HG02759 (cell line): ENCODE data around the gene BTBD9.

Experiments used
- ATAC-seq: cut with Tn5 transposase; IDR thresholded peaks from one replicate; pipeline ENCODE4 v1.9.1; 2021; ENCODE audit warnings: mild to moderate bottlenecking, moderate library complexity; ENCODE audit not compliant: unreplicated experiment

The BTBD9 gene

DNA sequence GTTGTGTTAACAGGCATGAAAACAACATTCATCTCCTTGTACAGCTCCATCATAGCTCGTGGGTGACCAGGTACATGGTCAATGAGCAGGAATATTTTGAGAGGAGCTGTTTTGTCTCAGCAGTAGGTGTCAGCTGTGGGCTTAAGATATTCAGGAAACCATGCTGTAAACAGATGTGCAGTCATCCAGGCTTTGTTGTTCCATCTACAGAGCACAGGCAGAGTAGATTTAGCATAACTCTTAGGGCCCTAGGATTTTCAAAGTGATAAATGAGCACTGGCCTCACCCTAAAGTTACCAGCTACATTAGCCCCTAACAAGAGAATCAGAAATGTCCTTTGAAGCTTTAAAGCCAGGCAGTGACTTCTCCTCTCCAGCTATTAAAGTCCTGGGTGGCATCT is 154.2 kb downstream of the BTBD9 start:
- no peak for ATAC-seq

- ATAC-seq, result no peak
These were observed 155.1 kb downstream of the BTBD9 start for GRCh38 chr6:38484656-38485055.

GRCh38 chr6:38483526-38483925 is 156.2 kb downstream of the BTBD9 start:
- ATAC-seq, result peak; percentile 67

DNA sequence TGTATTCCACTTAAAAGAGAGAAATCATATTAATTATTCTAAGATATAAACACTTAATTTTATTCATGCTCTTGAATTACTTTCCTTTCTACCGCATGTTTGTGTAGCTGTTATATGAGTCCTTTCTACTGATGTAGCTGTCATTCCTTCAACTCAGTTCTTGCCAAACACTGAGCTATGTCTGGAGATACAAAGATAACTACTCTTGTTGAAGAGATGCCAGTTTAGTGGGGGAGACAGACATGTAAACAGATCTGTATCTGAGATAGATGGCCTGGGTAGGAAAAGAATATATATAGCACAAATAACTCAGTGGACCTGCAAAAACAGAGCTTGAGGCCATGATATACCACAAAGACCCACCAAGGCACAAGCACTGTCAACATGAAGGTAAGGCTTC is 157.3 kb downstream of the BTBD9 start:
- no peak for ATAC-seq

- no peak for ATAC-seq
These were observed 157.9 kb downstream of the BTBD9 start for GRCh38 chr6:38481851-38482250.

DNA sequence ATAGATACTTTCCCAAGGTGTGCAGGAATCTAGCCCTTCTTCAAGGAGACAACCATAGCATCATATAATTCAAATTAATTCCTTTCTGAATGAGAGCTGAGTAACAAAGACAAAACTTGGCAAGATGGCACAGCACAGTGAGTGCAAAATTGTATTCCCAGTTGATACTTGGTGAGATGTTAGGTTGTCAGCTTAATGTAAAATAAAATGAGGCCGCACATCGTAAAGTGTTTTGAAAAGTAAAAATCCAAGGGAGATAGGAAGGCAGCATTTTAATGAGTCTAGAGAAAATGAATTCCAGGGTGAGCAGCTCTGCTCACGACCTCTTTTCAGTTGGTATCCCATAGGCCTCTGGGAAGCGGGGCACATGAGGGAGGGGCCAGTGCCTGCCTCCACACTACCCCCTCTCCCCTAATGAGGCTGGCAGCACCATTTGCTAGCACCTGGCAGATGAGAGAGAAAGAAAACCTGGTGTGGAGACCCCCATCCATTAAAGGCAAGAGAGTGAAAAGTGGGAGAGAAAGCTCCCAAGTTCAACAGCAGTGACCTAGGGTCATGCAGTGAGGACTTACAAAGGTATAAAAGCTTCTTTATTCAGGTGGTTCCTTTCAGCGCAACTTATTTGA is 158.4 kb downstream of the BTBD9 start:
- ATAC-seq, result no peak

- no peak for ATAC-seq
These were observed 159.7 kb downstream of the BTBD9 start for GRCh38 chr6:38480036-38480435.

DNA sequence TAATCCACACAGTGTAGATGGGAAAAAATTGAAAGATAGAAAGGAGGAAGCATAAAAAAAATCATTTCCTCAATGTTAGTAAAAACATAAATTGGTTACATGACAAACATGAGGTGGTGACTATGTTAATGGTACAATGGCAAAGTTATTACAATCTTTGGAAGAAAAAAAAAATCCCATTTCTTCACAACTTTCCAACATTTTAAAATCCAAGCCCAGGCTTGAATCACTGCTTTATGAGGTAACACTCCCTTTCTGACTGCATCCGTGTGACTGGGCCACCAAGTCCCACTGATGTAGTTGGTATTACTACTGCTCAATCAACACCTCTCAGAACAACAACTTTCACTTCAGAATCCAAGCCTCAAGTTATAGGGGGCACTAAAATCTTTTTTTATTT is 160.4 kb downstream of the BTBD9 start:
- no peak for ATAC-seq

GRCh38 chr6:38477680-38478260 is 162.0 kb downstream of the BTBD9 start:
- no peak for ATAC-seq

- no peak for ATAC-seq
These were observed 162.8 kb downstream of the BTBD9 start for GRCh38 chr6:38476888-38477287.

GRCh38 chr6:38476141-38476540 is 163.6 kb downstream of the BTBD9 start:
- no peak for ATAC-seq

GRCh38 chr6:38470548-38470947 is 169.2 kb downstream of the BTBD9 start:
- ATAC-seq, result no peak

- ATAC-seq, result no peak
These were observed 172.2 kb downstream of the BTBD9 start for GRCh38 chr6:38467566-38467965.

DNA sequence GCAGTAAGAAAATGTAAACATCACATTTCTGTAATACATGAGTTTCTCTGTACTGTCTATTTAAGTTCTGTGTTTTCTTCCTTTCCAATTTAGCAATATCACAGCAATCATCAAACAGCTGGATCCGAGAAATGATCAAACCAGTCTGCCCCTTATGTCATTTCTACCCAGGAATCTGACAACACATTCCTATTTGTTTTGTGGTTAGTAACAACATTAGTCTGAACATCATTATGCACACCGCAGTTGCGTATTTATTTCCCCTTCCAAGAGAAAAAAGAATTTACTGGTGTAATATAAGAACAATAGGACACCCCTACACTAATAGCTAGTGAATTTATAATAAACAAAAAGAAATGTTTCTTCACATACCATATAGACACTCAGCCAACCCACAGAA is 179.5 kb downstream of the BTBD9 start:
- ATAC-seq, result no peak

DNA sequence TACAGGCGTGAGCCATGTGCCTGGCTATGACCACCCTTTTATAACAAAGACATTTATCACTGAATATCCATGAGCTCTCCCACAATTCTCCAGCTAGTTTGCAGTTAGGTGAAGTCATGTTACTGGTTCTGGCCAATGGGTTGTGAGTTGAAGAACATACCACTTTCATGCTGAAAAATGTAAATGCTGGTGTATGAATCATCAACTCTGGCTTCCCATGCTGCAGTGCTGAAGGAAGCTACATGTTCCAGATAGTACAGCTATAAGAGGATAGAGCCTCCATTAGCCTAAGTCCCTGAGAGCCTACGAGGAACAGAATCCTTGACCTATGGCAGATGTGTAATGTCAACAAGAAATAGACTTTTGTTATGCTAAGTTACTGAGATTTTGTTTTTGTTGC is 180.4 kb downstream of the BTBD9 start:
- ATAC-seq, result no peak

- no peak for ATAC-seq
These were observed 185.9 kb downstream of the BTBD9 start for GRCh38 chr6:38453861-38454260.

DNA sequence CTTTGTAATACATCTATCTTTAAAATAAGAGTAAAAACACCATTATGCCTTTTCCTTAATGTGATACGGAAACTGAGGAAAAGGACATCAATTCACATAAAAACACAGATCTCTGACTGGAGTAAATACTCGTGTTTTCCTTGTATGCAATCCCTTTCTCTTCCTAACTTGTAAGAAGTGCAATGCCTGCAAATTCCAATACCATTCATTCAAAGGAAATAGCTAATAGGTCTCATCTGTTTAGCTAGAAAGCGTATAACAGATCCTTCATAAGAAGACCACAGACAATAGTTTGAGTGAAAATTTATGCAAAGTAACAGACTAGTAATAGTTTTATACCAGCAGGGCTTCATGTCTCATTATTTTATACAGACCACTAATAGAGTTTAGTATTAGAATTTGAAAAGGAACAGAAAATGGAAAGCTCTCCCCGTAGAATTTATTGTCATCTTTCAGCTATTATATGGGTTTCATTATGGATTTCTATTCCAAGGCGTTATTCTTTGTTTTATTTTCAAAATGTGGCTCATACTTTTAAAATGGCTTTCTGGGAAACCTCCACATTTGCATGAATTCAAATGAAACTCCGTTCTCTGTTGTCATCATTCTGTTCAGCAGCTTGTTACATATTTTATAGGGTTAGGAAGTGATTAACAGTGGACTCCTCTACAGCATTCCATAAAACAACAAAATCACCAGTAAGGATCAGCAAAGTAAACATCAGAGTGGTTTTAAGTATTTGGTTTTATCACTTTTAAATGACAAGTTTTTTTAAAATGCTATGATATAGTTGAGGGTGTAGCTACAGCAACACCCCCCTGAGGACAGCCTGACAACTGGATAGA is 186.7 kb downstream of the BTBD9 start:
- no peak for ATAC-seq

DNA sequence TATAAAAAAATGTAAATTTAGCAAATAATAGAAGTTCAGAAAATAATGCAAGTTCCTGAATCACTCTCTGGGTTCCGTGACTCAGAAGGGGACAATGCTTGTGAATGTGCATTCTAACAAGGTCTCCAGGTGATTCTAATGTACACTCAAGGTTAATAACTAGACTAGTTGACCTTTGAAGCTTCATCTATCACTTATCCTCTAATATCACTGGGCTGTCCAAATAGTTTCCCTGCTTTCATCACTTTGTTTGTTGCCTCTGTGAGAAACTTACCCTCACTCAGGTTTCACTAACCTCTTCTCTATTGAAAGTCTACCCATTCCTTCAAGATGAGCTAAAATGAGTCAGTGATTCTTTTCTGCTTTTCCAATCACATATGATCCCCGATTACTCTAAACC is 189.0 kb downstream of the BTBD9 start:
- no peak for ATAC-seq

- no peak for ATAC-seq
These were observed 193.8 kb downstream of the BTBD9 start for GRCh38 chr6:38445925-38446324.

GRCh38 chr6:38445336-38445735 is 194.4 kb downstream of the BTBD9 start:
- ATAC-seq, result no peak

DNA sequence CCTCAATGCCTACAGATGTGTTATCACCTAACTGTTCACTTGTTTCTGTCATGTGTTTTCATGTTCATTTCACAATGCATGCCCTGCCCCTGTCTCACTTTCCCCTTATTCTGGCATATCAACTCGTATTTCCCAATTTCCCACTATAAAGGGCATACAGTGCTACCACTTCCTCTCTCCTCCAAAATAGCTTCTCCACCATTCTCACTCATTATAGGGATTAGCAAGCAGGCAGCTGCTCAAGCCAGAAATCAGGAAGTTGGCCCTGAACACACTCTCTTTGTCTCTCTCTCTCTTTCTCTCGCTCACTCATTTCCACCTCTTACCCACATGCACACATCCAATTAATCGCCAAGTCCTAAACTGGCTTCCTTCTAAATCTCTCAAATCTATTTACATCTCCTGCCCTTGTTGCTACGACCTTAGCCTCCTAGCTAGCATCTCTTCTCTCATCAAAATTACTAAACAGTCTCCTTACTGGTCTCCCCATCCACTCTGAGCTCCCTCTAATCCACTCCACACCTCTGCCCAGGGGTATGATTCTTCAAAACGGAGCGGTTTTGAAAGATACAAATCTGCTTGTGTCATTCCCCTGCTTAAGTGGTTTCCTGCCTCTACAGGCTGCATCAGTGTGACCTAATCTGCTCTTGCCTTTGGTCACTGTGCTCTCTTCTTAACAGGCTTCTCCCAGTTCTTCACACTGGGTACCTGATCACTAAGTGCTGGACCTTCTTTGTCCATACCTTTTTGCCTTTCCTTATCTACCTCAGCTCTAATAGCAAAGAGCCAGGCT is 196.2 kb downstream of the BTBD9 start:
- ATAC-seq, result no peak
